ENCODE data around the gene PCP4. TPM values are rescaled to one million over a fixed set of nuclear protein-coding genes. Genes with fewer than 3 reads are reported as not detected.

Gene PCP4
- not detected in 2 replicates for total RNA-seq
- long read RNA-seq: 0 reads

GRCh38 chr21:39867198-39867650 lies at the start of gene PCP4:
PCP4 (plus strand) TSS chr21:39867438; CDS start chr21:39867502, 64 bp downstream.
- Mint-ChIP-seq H3K4me1 (ENCODE audit: unreplicated experiment) (no peaks in the 10 kb centered on the region), H3K4me3 (ENCODE audit: unreplicated experiment) (no peak within 1 kb of the TSS), H3K9me3 (ENCODE audit: unreplicated experiment) (peaks cover 4% of the 10 kb centered on the region), H3K27ac (ENCODE audit: unreplicated experiment) (no peak within 1 kb of the TSS), H3K36me3 (ENCODE audit: unreplicated experiment) (no peaks in the 10 kb centered on the region), H3K27me3 (ENCODE audit: unreplicated experiment) (no peaks in the 10 kb centered on the region)
- TF ChIP-seq CTCF (IDR thresholded peaks at IDR 0.05): peak; percentile 59
- DNase-seq (ENCODE audit: extremely low spot score, unreplicated experiment): no peak

- Mint-ChIP-seq H3K27ac (ENCODE audit: unreplicated experiment) (no peak overlapping the region), H3K27me3 (ENCODE audit: unreplicated experiment) (no peaks in the 10 kb centered on the region), H3K4me3 (ENCODE audit: unreplicated experiment) (no peak overlapping the region), H3K4me1 (ENCODE audit: unreplicated experiment) (no peaks in the 10 kb centered on the region), H3K36me3 (ENCODE audit: unreplicated experiment) (no peaks in the 10 kb centered on the region), H3K9me3 (ENCODE audit: unreplicated experiment) (peaks cover 10% of the 10 kb centered on the region)
- DNase-seq (ENCODE audit: extremely low spot score, unreplicated experiment): no peak
- no peak for TF ChIP-seq CTCF (IDR thresholded peaks at IDR 0.05)
These were observed 48.7 kb upstream of the PCP4 start for GRCh38 chr21:39818557-39818956.

- DNase-seq (ENCODE audit: extremely low spot score, unreplicated experiment): no peak
- H3K27ac Mint-ChIP-seq (ENCODE audit: unreplicated experiment): no peak overlapping the region
- no peaks in the 10 kb centered on the region for H3K4me1 Mint-ChIP-seq (ENCODE audit: unreplicated experiment)
- peaks cover 28% of the 10 kb centered on the region for H3K9me3 Mint-ChIP-seq (ENCODE audit: unreplicated experiment)
- H3K27me3 Mint-ChIP-seq (ENCODE audit: unreplicated experiment): no peaks in the 10 kb centered on the region
- H3K4me3 Mint-ChIP-seq (ENCODE audit: unreplicated experiment): no peak overlapping the region
- H3K36me3 Mint-ChIP-seq (ENCODE audit: unreplicated experiment): no peaks in the 10 kb centered on the region
- no peak for TF ChIP-seq CTCF (IDR thresholded peaks at IDR 0.05)
These were observed 45.2 kb upstream of the PCP4 start for GRCh38 chr21:39822042-39822441.

GRCh38 chr21:39825250-39825649 lies 42.0 kb upstream of the PCP4 start:
- Mint-ChIP-seq H3K27ac (ENCODE audit: unreplicated experiment) (no peak overlapping the region), H3K36me3 (ENCODE audit: unreplicated experiment) (no peaks in the 10 kb centered on the region), H3K27me3 (ENCODE audit: unreplicated experiment) (no peaks in the 10 kb centered on the region), H3K4me1 (ENCODE audit: unreplicated experiment) (no peaks in the 10 kb centered on the region), H3K4me3 (ENCODE audit: unreplicated experiment) (no peak overlapping the region), H3K9me3 (ENCODE audit: unreplicated experiment) (peaks cover 30% of the 10 kb centered on the region)
- TF ChIP-seq CTCF (IDR thresholded peaks at IDR 0.05): no peak
- DNase-seq (ENCODE audit: extremely low spot score, unreplicated experiment): no peak

- Mint-ChIP-seq H3K27ac (ENCODE audit: unreplicated experiment) (no peak overlapping the region), H3K36me3 (ENCODE audit: unreplicated experiment) (no peaks in the 10 kb centered on the region), H3K27me3 (ENCODE audit: unreplicated experiment) (no peaks in the 10 kb centered on the region), H3K9me3 (ENCODE audit: unreplicated experiment) (peaks cover 9% of the 10 kb centered on the region), H3K4me3 (ENCODE audit: unreplicated experiment) (no peak overlapping the region), H3K4me1 (ENCODE audit: unreplicated experiment) (no peaks in the 10 kb centered on the region)
- TF ChIP-seq CTCF (IDR thresholded peaks at IDR 0.05): no peak
- DNase-seq (ENCODE audit: extremely low spot score, unreplicated experiment): no peak
These were observed 32.7 kb upstream of the PCP4 start for GRCh38 chr21:39834543-39834942.
